OCI-M1 (cell line): ENCODE results near the gene UBE4B.
A peak's percentile ranks its signal among the peaks of the same experiment; 100 is the strongest.
"Not testable (repeated sequence)": the region's sequence is repeated elsewhere in the genome, so short reads cannot be mapped to it uniquely, and the experiment has no call there.

Experiments
- DNase-seq: peaks from one replicate; lab custom pipeline; 2025; lab: John Stamatoyannopoulos, UW

The UBE4B gene

GRCh38 chr1:10210841-10211804 is 178.4 kb downstream of the UBE4B start:
- DNase-seq, result peak; percentile 33

GRCh38 chr1:10211805-10212410 is 179.2 kb downstream of the UBE4B start:
- DNase-seq, result no peak

GRCh38 chr1:10212476-10212875 is 179.7 kb downstream of the UBE4B start:
- DNase-seq, result no peak

- DNase-seq, result no peak
Observed at GRCh38 chr1:10213186-10213705, 180.5 kb downstream of the UBE4B start.

GRCh38 chr1:10216090-10216749 is 183.5 kb downstream of the UBE4B start:
- DNase-seq, result peak; percentile 27

GRCh38 chr1:10217748-10218441 is 185.1 kb downstream of the UBE4B start:
- DNase-seq, result no peak

- no peak for DNase-seq
Observed at GRCh38 chr1:10220200-10220599, 187.4 kb downstream of the UBE4B start.

GRCh38 chr1:10220657-10221056 is 187.9 kb downstream of the UBE4B start:
- not testable (repeated sequence) for DNase-seq

GRCh38 chr1:10225573-10225972 is 192.8 kb downstream of the UBE4B start:
- DNase-seq, result no peak

- DNase-seq, result no peak
Observed at GRCh38 chr1:10228528-10228927, 195.8 kb downstream of the UBE4B start.

GRCh38 chr1:10229903-10230302 is 197.1 kb downstream of the UBE4B start:
- no peak for DNase-seq
